Measurements from ENCODE around the gene TNFRSF6B. TPM values are rescaled to one million over a fixed set of nuclear protein-coding genes. Genes with fewer than 3 reads are reported as not detected.

Gene TNFRSF6B
- total RNA-seq, 1 donor from 2014 or later, result 2.8 TPM

GRCh38 chr20:63747622-63748069, 51.2 kb downstream of the TNFRSF6B start:
- Mint-ChIP-seq H3K27me3 (ENCODE audit: low read depth, unreplicated experiment) (no peaks in the 10 kb centered on the region), H3K9me3 (ENCODE audit: unreplicated experiment) (no peaks in the 10 kb centered on the region), H3K4me1 (ENCODE audit: low read depth, unreplicated experiment) (no peaks in the 10 kb centered on the region), H3K27ac (ENCODE audit: unreplicated experiment) (no peak overlapping the region), H3K4me3 (ENCODE audit: unreplicated experiment) (no peak overlapping the region), H3K36me3 (ENCODE audit: low read depth, unreplicated experiment) (peaks cover 6% of the 10 kb centered on the region)
- DNase-seq (ENCODE audit: low read depth) (no peak), FAIRE-seq (no peak)
- Histone ChIP-seq H3K4me3 (ENCODE audit: insufficient read depth, low read depth, low read length) (no peak overlapping the region), H3K36me3 (ENCODE audit: insufficient read depth, low read length) (no peaks in the 10 kb centered on the region), H3K9ac (ENCODE audit: low read length) (no peak overlapping the region), H4K20me1 (ENCODE audit: insufficient read depth, low read length) (peaks cover 7% of the 10 kb centered on the region), H3K27ac (ENCODE audit: low read depth, low read length) (no peak overlapping the region), H3K4me2 (ENCODE audit: low read length) (no peak overlapping the region), H3K79me2 (ENCODE audit: insufficient read depth, low read length) (no peaks in the 10 kb centered on the region), H3K9me3 (ENCODE audit: insufficient read depth, low read depth, low read length) (no peaks in the 10 kb centered on the region), H3K4me1 (ENCODE audit: insufficient read depth, low read length) (no peaks in the 10 kb centered on the region), H2AFZ (ENCODE audit: low read depth, low read length) (no peak overlapping the region), H3K27me3 (ENCODE audit: insufficient read depth, low read length) (no peaks in the 10 kb centered on the region)
- TF ChIP-seq CTCF (IDR thresholded peaks at IDR 0.05; ENCODE audit: insufficient read depth, low read depth, low read length), result no peak
- no peak for TF ChIP-seq EZH2 (IDR thresholded peaks at IDR 0.05; ENCODE audit: insufficient read depth, low read length)

Other genes starting within 250 kb of the TNFRSF6B start
- gene KCNQ2, start 224.0 kb upstream of the TNFRSF6B start, total RNA-seq, result 11.5 and 11.9 TPM in 2 replicates
- 31.8 and 37.6 TPM in 2 replicates for gene EEF1A2, start 197.6 kb upstream of the TNFRSF6B start, total RNA-seq
- 251 and 268 TPM in 2 replicates for gene PPDPF, start 175.9 kb upstream of the TNFRSF6B start, total RNA-seq
- gene PTK6, start 159.3 kb upstream of the TNFRSF6B start, total RNA-seq, result 0.18 TPM in 1 of 2 replicates, not detected in the other
- gene SRMS, start 148.9 kb upstream of the TNFRSF6B start, total RNA-seq, result 0.14 TPM in 1 of 2 replicates, not detected in the other
- gene FNDC11, start 142.5 kb upstream of the TNFRSF6B start, total RNA-seq, result 0.19 and 0.20 TPM in 2 replicates
- 188 and 200 TPM in 2 replicates for gene HELZ2, start 122.4 kb upstream of the TNFRSF6B start, total RNA-seq
- gene GMEB2, start 69.6 kb upstream of the TNFRSF6B start, total RNA-seq, result 10.7 and 11.7 TPM in 2 replicates
- 29.2 and 30.7 TPM in 2 replicates for gene STMN3, start 43.2 kb upstream of the TNFRSF6B start, total RNA-seq
- gene RTEL1, start 38.3 kb upstream of the TNFRSF6B start, total RNA-seq, result 15.5 and 15.6 TPM in 2 replicates
- 30.0 and 32.5 TPM in 2 replicates for gene ARFRP1, start 11.3 kb downstream of the TNFRSF6B start, total RNA-seq
- 24.8 and 25.5 TPM in 2 replicates for gene ZGPAT, start 11.4 kb downstream of the TNFRSF6B start, total RNA-seq
- gene LIME1, start 40.0 kb downstream of the TNFRSF6B start, total RNA-seq, result 7.6 TPM in 2 replicates
- gene SLC2A4RG, start 43.1 kb downstream of the TNFRSF6B start, total RNA-seq, result 65.6 and 68.3 TPM in 2 replicates
- 12.9 and 13.9 TPM in 2 replicates for gene ZBTB46, start 134.6 kb downstream of the TNFRSF6B start, total RNA-seq
- not detected in 2 replicates for gene ABHD16B, start 164.8 kb downstream of the TNFRSF6B start, total RNA-seq
- 145 TPM in 2 replicates for gene TPD52L2, start 168.6 kb downstream of the TNFRSF6B start, total RNA-seq
- 64.6 and 65.6 TPM in 2 replicates for gene DNAJC5, start 198.5 kb downstream of the TNFRSF6B start, total RNA-seq

All from astrocyte (in vitro differentiated cells and primary cell).